Omental fat pad (tissue), 4 donors: Measurements from ENCODE around the gene PRKAG2. TPM values are rescaled to one million over a fixed set of nuclear protein-coding genes. Genes with fewer than 3 reads are reported as not detected.

Experiments
- ATAC-seq: fragments of 150-250 bp; one replicate; pipeline ENCODE4 v1.9.1; 2016; ENCODE audit warnings: mild to moderate bottlenecking, moderate library complexity; ENCODE audit not compliant: low FRiP score
- DNase-seq: peaks from one replicate; pipeline ENCODE4 v3.0.0-alpha.2; 2019; ENCODE audit warnings: low spot score
- total RNA-seq, 4 donors: library from RNA; depleted of rRNA; stranded (reverse); fragments of >200 nt; gene quantifications; one replicate each; pipeline ENCODE4 v1.1.0, GENCODE V29; 2016
- TF ChIP-seq, protein P1 (sequence below), 3 donors: fragments of 450-650 bp; IDR thresholded peaks; one replicate each; pipeline ENCODE4 v1.5.1; 2016 to 2017; ENCODE audit warnings: antibody characterized with exemption in 3 of 3, mild to moderate bottlenecking in 3 of 3, moderate library complexity in 2 of 3

Gene PRKAG2
- total RNA-seq, 4 donors from 2014 or later: 31.6 to 49.5 (median 36.9) TPM

DNA sequence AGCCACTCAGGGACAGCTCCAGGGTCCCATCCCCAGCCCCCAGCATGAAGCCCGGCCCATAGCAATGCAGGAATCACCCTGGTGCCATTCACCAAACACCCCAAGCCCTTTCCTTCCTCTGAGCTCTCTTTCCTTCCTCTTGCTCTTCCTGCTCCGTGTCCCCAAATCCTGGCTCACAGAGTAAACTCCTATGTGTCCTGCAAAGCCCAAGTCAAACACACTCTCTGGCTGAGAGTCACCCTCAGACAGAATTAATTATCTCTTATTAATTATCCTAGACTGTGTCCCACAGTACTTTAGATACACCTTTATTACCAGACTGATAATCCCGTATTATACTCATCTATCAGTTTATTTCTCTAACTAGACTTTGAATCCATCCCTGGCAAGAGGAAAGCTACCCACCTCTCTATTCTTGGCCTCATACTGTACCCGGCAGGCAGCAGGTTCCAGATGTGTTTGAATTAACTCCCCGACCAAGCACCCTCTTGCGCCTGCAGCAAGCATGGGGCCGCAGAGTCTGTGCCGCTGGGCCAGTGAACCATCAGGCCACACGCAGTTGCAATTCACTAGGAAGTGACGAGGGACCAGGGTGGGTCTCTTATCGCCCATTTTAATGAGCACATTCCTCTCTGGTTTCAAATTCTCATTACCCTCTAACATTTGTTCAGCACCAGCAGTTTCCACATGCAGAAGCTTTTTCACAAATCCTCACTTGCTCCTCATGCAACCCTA, 86.7 kb downstream of the PRKAG2 start:
- DNase-seq: no peak
- ATAC-seq: no peak
- TF ChIP-seq, protein P1, sequence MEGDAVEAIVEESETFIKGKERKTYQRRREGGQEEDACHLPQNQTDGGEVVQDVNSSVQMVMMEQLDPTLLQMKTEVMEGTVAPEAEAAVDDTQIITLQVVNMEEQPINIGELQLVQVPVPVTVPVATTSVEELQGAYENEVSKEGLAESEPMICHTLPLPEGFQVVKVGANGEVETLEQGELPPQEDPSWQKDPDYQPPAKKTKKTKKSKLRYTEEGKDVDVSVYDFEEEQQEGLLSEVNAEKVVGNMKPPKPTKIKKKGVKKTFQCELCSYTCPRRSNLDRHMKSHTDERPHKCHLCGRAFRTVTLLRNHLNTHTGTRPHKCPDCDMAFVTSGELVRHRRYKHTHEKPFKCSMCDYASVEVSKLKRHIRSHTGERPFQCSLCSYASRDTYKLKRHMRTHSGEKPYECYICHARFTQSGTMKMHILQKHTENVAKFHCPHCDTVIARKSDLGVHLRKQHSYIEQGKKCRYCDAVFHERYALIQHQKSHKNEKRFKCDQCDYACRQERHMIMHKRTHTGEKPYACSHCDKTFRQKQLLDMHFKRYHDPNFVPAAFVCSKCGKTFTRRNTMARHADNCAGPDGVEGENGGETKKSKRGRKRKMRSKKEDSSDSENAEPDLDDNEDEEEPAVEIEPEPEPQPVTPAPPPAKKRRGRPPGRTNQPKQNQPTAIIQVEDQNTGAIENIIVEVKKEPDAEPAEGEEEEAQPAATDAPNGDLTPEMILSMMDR (IDR thresholded peaks at IDR 0.05): no peak

DNA sequence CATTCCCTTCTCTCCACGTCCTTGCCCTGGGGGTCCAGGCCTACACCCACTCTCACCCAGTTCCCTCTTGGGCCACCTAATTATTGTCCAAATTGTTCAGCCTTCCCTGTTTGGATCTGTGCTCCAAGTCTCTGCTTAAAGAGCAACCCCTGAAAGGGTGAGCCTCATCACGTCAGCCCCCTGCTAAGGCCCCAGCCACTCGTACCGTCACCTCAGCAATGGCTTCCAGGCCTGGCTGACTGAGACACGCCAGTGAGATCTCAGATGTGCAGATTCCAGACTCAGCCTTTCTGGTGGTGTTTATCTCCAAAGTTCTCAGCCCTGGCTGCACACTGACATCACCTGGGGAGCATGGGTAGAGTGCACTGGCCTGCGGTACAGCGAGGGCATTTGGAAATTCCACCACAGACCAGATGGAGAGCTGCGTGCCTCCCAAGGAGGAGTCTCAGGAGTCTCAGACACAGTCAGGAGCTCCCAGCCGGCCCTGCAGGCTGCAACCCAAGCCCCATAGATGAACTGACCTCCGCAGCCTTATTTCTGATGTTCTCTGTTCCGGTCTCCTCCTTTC, 87.5 kb downstream of the PRKAG2 start:
- TF ChIP-seq, protein P1 (IDR thresholded peaks at IDR 0.05): no peak
- no peak for DNase-seq
- ATAC-seq: no peak

DNA sequence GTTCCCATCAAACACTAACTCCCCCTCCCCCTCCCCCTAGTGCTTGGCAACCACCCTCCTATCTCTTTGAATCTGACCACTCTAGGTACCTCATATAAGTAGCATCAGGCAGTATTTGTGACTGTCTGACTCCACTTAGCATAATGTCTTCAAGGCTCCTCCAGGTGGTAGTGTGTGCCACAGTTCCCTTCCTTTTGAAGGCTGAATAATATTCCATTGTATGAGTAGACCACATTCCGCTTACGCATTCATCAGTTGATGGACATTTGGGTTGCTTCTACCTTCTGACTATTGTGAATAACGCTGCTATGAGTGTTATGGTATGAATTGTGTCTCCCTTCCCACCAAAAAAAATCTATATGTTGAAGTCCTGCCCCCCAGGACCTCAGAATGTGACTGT, 89.6 kb downstream of the PRKAG2 start:
- DNase-seq: no peak
- no peak for ATAC-seq
- TF ChIP-seq, protein P1 (IDR thresholded peaks at IDR 0.05): no peak

DNA sequence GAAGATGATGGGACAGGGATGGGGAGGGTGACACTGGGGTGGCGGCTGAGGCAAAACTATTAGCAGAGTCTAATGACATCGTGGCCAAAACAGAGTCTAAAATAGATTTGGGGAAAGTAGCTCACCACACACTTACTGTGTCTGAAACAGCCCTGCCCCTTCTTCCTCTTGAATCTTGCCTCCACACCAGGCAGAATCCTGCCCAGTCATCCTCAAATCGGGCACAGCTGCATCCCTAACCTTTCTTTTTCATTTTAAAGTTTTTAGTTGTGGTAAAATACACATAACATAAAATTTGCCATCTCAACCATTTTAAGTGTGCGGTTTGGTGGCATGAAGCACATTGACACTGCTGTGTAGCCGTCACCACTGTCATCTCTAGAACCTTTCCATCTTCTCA, 90.0 kb downstream of the PRKAG2 start:
- no peak for ATAC-seq
- TF ChIP-seq, protein P1 (IDR thresholded peaks at IDR 0.05): no peak
- DNase-seq: no peak

DNA sequence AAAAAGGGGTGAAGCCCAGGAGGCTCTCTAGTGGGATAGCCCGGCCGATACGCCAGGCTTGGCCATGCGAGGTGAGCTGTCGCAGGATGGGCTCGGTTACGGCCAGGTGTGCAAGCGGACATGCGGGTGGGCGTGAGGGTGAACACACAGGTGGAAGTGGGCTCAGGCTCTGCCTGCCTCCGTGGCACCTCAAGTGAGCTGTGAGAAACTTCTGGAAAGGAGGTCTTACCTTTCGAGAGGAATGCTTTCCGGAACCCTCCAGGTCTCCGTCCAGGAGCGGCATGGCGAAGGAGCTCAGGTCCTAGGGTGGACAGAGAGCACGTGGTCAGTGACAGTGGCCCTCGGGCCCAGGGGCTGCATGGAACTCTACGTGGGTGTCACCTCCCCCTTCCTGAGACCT, 90.7 kb downstream of the PRKAG2 start:
- DNase-seq (no peak), ATAC-seq (no peak)
- TF ChIP-seq, protein P1 (IDR thresholded peaks at IDR 0.05): no peak

DNA sequence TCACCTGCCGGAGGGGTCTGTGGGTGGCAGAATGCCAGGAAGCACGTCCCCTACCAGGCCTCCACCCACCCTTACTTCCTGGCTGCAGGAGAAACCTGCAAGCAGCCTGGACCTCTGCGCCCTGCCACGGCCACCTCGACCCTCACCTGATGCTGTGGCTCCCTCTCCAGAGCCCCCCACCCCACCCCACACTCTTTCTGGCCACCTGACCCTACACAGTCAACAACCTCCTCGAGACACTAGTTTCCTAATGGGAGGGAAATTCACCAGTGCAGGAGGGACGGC, 91.3 kb downstream of the PRKAG2 start:
- ATAC-seq (no peak), DNase-seq (no peak)
- TF ChIP-seq, protein P1 (IDR thresholded peaks at IDR 0.05): no peak
